GM21423 (cell line): ENCODE data around the gene TGM4.

ENCODE experiments used
- ATAC-seq: cut with Tn5 transposase; IDR thresholded peaks from one replicate; pipeline ENCODE4 v1.9.1; 2021; ENCODE audit warnings: mild to moderate bottlenecking, moderate library complexity; ENCODE audit not compliant: unreplicated experiment

The TGM4 gene

DNA sequence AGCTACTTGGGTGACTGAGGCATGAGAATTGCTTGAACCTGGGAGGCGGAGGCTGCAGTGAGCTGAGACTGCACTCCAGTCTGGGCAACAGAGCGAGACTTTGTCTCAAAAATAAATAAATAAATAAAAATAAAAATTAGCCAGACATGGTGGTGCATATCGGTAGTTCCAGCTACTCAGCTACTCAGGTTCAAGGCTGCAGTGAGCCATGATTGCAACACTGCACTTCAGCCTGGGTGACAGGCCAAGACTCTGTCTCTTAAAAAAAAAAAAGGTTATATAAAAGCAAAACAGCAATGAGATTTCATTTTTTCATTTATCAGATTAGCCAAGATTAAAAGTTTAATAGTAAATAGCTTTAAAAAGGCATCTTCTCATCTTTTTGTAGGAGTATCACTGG is 2.9 kb downstream of the TGM4 start:
- ATAC-seq: no peak

DNA sequence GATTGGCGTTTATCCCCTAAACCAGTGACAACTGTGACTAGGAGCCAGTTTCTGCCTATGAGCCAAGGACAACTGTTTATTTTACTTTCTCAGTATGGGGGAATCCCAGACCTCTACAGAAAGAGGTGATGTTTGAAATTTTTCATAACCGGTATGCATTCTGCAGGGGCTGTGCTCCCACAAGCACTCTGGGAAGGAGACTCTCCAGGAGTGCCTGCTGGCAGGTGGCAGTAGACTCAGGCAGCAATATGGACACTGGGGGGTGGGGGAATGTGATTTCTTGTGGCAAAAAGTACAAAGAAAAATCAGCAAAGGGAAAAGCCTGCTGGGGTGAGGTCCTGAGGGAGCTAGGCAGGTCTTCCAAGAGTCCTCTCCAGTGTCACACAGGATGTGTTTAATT is 5.9 kb downstream of the TGM4 start:
- ATAC-seq: no peak

DNA sequence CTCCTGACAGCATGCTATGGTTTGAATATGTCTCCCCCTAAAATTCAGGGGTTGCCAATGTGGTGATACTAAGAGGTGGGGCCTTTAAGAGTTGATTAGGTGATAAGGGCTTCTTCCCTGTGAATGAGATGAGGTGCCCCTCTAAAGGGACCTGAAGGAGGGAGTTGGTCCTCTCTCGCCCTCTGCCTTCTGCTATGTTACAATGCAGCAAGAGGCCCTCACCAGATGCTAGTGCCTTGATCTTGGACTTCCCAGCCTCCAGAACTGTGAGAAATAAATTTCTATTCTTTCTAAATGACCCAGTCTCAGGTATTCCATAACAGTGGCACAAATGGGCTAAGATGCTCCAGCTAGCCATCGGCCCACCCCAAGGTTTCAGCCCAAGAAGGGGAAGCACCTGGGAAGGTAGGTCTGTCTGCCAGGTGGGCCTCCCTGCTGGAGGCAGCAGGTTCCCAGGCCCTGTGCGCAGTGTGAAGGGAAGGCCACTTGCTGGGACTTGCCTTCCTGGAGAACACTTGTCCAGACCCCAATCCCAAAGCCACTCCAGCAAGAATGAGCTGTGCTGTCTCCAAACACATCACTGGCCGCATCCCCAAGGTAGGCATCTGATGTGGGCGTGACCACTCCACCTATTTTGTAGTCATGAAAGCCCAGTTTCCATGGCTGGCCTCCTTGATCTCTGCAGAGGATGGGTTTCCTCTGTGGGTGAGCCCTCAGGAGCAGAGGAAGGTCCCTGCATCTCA is 9.0 kb downstream of the TGM4 start:
- no peak for ATAC-seq

DNA sequence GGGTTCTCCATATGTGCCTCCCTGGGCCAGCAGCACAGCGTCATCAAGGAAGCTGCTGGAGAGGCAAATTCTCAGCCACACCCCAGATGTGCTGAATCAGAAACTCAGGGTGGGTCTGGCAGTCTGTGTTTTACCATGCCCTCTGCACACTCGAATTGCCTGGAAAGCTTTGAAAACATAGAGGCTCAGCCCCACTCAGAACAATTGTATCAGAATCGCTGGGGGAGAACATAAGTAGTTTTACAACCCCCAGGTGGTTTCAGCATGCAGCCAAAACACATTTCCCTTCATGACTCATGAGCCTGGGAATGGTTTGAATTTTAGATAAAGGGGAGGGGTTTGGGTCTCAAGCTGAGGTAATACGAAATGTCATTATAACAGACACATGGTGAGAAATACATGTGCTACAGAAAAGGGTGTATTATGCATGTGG is 9.6 kb downstream of the TGM4 start:
- no peak for ATAC-seq

DNA sequence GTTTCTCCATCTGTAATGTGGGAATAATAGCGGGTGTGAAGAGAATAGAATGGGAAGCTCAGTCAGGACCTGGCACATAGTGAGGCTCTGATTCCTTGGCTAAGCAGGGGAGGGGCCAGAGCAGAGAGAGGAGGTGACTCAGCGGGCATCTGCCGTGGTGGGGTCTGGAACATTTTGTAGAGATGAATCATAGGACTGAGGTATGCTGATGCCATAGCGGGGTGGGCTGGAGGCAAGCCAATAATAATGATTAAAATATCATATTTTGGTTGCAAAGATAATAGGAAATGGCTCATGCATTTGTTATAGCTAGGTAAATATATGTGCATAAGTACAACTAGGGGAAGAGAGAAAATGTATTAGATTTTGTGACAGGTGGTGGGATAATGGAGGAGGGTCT is 11.2 kb downstream of the TGM4 start:
- ATAC-seq: no peak

DNA sequence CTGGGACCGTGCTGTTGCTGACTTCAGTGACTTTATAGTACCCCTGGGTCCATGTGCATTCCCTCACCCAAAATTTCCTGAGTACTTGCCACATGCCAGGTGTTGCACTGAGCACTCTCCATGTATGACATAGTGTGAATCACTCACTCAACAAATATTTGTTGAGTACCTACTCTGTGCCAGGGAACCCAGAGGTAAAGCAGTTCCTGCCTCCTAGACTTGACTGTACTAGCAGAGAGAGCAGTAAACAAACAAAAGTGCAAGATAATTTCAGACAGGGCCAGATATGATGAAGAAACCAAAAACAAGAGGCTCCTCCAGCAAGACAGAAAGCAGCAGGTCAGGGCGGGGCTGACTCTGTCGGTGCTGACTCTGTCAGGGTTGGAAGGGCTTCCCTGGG is 12.2 kb downstream of the TGM4 start:
- no peak for ATAC-seq

DNA sequence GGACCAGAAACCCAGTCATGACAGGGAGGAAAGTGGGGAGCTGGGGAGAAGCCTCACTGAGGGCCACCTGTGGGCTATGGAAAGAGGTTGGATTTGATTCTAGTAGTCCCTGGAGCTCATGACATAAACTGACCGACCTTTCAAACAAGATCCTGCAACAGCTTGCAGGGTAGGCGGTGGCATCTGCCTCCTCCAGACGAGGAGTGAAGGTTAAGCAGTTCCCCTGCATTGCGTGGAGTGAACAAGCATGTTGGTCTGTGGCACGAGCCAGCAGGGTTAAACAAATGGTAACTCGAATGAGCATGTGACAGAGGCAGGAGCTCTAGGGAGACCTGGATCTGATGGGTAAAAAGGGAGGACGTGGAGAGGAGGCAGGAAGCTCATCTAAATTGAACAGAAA is 12.7 kb downstream of the TGM4 start:
- ATAC-seq: no peak

DNA sequence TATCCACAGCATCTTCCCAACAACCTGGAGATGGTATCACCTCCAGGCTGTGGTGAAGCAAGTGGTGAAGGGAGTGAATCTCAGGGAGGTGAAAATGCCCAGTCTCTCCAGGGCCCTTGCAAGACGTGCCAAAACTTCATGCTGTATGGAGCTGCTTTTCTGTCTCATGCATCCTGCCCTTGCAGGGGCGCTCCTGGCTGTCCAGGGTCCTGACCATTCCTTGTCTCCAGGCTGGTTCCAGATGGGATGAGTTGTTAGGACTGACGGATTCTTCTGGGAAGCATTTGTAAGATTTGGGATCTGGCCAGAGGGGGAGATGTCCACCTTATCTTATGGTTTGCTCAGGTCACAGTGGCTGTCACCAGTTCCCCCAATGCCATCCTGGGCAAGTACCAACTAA is 15.8 kb downstream of the TGM4 start:
- no peak for ATAC-seq

DNA sequence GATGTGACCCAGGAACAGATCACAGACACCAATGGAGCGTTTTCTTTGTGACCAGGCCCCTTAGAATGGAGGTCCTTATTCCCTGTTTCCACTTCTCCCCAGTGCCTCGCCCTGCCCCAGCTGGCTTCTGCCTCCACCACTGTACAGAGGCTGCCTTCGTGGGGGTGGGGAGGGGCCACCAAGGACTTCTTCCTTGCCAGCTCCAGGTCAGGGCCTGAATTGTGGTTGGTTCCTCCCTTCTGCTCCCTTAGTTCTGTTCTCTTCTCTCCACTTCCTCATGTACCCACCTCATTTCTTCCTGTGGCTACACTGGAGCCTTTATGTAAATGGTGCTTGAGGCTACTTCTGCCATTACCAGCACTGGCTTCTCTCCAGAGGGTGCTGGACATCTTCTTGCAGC is 16.4 kb downstream of the TGM4 start:
- no peak for ATAC-seq

DNA sequence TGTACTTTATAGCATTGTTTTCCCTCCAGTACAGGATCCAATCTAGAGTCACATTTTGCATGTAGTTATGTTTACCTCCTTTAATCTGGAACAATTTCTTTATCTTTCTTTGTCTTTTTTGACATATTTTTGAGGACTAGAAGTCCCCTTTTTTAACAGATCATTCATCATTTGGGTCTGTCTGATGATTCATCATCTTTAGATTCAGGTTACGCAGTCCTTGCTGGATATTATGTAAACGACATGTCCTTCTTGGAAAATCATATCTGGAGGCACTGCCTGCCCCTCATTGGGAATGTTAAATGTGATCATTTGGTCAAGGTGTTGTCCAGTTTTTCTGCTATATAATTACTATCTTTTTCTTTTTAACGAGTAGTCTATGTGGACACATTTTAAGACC is 18.3 kb downstream of the TGM4 start:
- ATAC-seq: no peak

DNA sequence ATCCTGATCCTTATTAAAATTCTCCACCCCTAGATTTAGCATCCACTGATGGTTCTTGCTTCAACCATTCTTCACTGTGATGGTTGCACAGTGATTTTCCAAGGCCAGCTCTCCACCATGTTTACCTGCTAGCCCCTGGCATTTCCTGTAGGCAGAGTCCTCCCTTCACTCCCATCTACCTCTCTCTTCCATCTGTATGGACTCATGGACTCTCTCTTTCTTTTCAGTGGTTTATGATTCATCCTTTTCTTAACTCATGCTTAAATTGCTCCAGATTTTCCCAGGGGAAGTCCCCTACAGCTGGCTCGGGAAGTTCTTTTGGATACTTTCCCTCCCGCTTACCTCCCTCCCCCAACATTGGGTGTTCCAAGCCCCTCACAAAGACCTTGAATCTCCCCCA is 18.7 kb downstream of the TGM4 start:
- no peak for ATAC-seq

DNA sequence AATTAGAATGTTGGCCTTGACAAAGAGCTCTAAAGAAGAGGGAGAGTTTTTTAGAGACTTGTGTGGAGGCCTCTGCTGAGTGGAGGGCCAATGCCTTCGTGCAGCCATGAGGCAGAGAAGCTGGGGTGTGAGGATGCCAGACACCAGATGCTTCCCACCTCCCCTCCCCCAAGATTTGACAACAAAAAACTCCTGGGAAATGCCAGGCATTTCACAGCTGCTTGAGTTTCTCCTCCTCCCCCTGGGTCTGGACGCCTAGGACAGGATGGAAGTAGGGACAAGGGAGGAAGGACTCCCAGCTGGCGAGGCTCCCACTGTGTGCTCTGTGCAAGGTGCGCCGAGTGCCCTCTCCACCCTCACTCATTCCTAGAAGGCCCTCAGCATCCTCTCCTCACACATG is 20.1 kb downstream of the TGM4 start:
- ATAC-seq: no peak

DNA sequence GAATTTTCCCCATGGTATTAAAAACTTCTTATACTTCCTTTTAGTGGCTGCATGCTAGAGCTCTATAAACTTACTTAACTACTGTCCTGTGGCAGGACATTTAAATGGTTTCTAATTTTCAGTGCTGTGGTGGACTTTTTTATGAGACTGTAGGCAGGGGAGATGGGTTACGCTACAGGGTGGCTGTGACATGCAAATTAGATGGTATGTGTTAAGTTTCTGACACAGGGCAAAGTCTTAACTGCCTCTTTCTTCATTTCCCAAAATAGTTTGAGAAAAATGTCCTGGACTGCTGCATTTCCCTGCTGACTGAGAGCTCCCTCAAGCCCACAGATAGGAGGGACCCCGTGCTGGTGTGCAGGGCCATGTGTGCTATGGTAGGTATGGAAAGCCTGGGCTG is 22.0 kb downstream of the TGM4 start:
- ATAC-seq: no peak

DNA sequence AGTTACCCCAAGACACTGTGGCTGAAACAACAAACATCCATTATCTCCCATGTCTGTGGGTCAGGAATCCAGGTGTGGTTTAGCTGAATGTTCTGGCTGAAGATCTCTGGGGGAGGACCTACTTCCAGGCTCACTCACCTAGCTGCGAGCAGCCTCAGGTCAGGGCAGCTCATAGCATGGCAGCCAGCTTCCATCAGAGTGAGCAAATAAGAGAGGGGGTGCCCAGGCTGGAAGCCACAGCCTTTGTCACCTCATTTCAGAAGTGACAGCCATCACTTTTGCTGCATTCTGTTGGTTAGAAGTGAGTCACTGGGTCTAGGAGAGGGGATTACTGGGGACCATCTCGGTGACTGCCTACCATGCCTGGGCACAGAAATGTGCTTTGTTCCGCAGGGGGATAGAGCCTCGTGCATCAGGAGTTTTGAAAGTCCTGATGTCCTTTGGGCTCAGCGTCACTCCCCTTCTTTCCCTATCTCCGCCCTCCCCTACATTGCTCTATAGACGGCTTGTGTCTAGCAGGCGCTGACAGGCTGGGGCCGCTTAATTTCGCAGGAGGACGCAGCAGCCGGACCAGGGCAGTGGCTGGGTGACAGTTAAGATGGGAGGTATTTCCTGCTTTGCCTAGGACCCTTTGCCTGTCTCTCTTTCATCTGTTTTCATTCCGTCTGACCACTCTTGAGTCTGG is 25.4 kb downstream of the TGM4 start:
- ATAC-seq: no peak

DNA sequence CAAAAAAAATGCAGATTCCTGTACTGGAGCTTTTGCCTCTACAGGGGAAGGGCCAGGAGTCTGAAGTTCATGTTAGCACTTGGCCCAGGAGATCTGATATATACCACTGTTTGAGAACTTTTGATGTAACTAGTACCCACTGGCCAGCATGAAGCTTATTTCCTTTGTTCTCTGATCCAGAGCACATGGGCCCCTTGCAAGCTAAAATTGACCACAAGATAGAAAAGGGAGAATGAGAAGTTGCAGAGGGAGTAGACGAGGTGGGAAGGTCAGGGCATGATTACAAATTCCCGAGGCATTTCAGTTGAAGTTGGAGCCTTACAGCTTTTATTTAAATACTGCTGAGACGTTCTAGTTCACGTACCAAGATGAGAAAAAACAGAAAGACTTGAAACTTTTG is 28.2 kb downstream of the TGM4 start:
- no peak for ATAC-seq

DNA sequence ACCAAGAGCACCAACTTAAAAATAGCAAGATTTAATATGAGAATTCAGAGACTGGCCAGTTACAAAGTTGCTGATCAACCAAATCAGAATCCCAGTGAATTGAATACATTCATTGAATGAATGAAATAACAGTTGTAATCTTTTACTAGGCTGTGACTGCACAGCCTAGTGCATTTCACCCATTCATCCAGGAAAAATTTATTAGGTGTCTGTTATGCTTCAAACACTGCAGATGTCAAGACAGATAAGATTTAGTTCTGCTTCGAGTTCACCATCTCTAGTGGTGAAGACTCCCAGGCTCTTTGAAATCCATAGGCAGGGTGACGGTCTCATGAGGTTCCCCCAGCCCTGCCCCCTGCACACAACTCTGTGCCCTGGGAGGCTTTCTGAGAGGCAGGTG is 28.9 kb downstream of the TGM4 start:
- ATAC-seq: no peak

DNA sequence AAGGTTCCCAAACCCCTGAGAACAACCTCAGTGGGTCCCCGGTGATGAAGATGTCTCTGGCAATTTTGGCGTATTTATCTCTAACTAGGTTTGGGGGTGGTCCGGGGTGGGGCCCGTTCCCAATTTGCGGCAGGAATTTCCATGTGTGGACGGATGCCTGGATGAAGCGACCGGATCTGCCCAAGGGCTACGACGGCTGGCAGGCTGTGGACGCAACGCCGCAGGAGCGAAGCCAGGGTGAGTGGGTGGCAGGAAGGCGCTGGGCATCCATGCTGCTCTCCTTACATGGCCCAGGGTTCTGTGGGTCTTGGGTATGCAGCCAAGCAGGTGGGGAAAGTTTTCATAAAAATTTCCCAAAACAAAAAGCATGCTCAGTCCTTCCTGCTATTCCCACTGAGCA is 29.3 kb downstream of the TGM4 start:
- no peak for ATAC-seq

DNA sequence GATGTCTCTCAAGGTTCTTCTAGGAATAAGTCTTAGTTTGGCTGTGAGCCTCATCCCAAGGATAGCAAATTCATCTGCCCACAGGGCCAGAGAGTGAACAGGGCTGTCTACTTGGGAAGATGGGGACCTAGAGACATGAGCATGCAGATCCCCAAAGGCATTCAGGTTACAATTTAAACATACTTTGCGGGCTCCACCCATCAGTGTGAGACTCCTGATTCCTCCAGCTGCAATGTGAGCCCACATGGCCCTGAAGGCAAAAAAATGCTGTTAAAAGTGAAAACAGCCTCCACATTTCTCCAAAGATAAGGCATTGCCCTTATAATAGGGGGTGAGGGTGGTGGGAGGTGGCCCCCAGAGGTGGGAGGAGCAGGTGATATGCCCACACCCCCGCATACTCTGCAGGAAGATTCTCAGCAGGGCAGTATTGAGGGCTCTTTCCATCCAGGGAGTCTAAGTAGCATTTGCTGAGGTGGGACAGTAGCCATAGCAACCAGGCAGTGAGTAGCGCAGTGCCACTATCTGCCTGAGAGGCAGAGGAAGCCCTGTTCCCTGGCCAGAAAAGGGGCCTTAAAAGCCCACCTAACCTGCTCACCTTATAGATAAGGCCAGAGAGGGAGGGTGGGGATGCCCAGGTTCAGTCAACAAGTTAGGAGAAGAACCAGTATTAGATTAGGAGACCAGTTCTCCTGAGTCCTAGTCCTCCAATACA is 31.2 kb downstream of the TGM4 start:
- ATAC-seq: no peak

DNA sequence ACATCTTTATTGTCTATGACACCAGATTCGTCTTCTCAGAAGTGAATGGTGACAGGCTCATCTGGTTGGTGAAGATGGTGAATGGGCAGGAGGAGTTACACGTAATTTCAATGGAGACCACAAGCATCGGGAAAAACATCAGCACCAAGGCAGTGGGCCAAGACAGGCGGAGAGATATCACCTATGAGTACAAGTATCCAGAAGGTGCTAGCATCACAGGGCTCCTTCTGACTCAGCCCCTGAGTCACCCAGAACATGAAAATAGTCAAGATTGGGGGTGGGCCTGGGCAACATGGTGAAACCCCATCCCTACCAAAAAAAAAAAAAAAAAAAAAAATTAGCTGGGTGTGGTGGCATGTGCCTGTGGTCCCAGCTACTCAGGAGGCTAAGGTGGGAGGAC is 32.6 kb downstream of the TGM4 start:
- no peak for ATAC-seq

DNA sequence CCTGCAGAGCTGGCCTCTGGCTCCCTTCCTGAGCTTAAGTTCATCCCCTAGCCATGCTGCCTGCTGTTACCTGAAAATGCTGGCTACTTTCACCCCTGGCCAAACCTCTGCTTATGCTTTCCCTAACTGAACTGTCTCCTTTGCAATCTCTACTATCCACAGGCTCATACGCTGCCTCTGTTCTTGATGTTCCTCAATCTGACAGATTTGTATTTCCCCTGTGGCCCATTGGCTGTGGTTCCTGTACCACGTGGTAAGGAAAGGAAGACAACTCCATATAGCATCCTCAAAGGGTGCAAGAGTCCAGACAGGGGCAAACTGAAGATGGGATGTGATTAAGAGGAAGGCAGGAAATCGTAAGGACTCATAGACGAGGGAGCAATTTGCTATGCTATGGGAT is 33.2 kb downstream of the TGM4 start:
- ATAC-seq: no peak

DNA sequence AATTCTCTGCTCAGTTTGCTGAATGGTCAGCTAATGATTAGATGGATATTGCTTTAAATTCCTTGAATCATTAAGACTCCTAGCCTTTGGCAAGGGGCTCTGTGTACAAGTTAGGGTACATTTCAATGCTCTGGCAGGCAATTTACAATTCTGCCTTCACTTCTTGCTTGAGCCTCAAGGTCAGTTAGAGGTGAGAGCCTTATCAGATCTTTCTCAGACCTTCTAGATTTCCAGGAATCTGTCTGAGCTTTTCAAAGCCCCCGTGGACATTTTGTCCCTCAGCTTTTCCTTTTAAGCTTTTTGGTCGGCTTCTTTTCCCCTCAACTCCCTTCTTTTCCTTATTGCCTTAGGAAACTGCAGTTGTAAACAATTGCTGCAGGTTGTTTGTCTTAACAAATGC is 34.7 kb downstream of the TGM4 start:
- ATAC-seq: no peak

DNA sequence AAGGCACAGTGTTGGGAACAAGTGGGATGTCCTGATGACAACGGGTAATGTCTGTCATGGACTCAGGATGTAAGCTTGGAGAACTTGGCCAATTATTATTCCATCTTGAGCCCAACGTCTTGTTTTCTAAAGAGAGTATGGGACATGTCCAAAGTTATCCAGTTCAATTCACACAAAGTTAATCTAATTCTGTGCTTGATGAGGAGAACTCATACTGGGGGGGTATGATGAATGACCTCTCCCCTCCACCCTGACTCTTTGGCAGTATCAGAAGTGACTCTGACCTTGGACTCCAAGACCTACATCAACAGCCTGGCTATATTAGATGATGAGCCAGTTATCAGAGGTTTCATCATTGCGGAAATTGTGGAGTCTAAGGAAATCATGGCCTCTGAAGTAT is 36.3 kb downstream of the TGM4 start:
- ATAC-seq: no peak
